Hepatocyte (in vitro differentiated cells): ENCODE data around the gene GJC1. TPM values are rescaled to one million over a fixed set of nuclear protein-coding genes. Genes with fewer than 3 reads are reported as not detected.
"Not testable (repeated sequence)": the region's sequence is repeated elsewhere in the genome, so short reads cannot be mapped to it uniquely, and the experiment has no call there.

Source experiments
- DNase-seq: peaks from one replicate; pipeline ENCODE4 v3.0.0-alpha.2; 2016; ENCODE audit warnings: low spot score
- H2AFZ ChIP-seq: fragments of 200-600 bp; sonication (generic); 2 replicates; pipeline ENCODE4 v1.6.0; 2016; ENCODE audit warnings: antibody characterized with exemption, mild to moderate bottlenecking
- H3K27ac ChIP-seq: fragments of 200-600 bp; sonication (generic); 2 replicates; pipeline ENCODE4 v1.5.1; 2016; ENCODE audit warnings: mild to moderate bottlenecking
- H3K27me3 ChIP-seq: fragments of 200-600 bp; sonication (generic); 2 replicates; pipeline ENCODE4 v1.6.1; 2016
- H3K36me3 ChIP-seq: fragments of 200-600 bp; sonication (generic); replicated peaks from 2 replicates; pipeline ENCODE4 v1.5.1; 2016; ENCODE audit warnings: low read depth; ENCODE audit not compliant: insufficient read depth
- H3K4me1 ChIP-seq: fragments of 200-600 bp; sonication (generic); 2 replicates; pipeline ENCODE4 v1.5.1; 2016; ENCODE audit warnings: mild to moderate bottlenecking, moderate library complexity; ENCODE audit not compliant: insufficient read depth
- H3K4me2 ChIP-seq: fragments of 200-600 bp; sonication (generic); 2 replicates; pipeline ENCODE4 v1.6.0; 2016
- H3K4me3 ChIP-seq: fragments of 200-600 bp; sonication (generic); 2 replicates; pipeline ENCODE4 v1.5.1; 2016; ENCODE audit warnings: mild to moderate bottlenecking
- H3K79me2 ChIP-seq: fragments of 200-600 bp; sonication (generic); 2 replicates; pipeline ENCODE4 v1.6.0; 2017; ENCODE audit warnings: mild to moderate bottlenecking
- H3K9me2 ChIP-seq: fragments of 200-600 bp; sonication (generic); replicated peaks from 2 replicates; pipeline ENCODE4 v1.6.0; 2017; ENCODE audit warnings: mild to moderate bottlenecking; ENCODE audit not compliant: insufficient read depth
- H3K9me3 ChIP-seq: fragments of 200-600 bp; sonication (generic); 2 replicates; pipeline ENCODE4 v1.5.1; 2016; ENCODE audit warnings: low read depth, mild to moderate bottlenecking
- H4K20me1 ChIP-seq: fragments of 200-600 bp; sonication (generic); 2 replicates; pipeline ENCODE4 v1.6.0; 2016; ENCODE audit warnings: mild to moderate bottlenecking; ENCODE audit not compliant: insufficient read depth, poor library complexity, severe bottlenecking
- EZH2 ChIP-seq: fragments of 200-600 bp; sonication (generic); IDR thresholded peaks from 2 replicates; pipeline ENCODE4 v1.6.1; 2016; ENCODE audit warnings: antibody characterized with exemption, mild to moderate bottlenecking, borderline replicate concordance
- EZH2phosphoT487 ChIP-seq: fragments of 200-600 bp; sonication (generic); IDR thresholded peaks from one replicate; pipeline ENCODE4 v1.6.1; 2018; ENCODE audit warnings: antibody characterized with exemption, mild to moderate bottlenecking, low read depth, moderate library complexity; ENCODE audit not compliant: unreplicated experiment, severe bottlenecking
- WGBS: methylation state at CpG from one replicate; pipeline ENCODE4 v1.1.6; 2016; ENCODE audit warnings: low lambda C conversion rate; ENCODE audit errors: missing lambda C conversion rate; 5-methylcytosine and 5-hydroxymethylcytosine counted together
- polyA plus RNA-seq: library from polyadenylated mRNA; unstranded; fragments of >200 nt; fragmentation: Nextera tagmentation; extraction: Ambion mirVana; gene quantifications from 2 replicates; pipeline ENCODE4 v1.2.1, GENCODE V29; 2016
- total RNA-seq: library from RNA; depleted of rRNA; stranded (reverse); fragments of >200 nt; gene quantifications from 2 replicates; pipeline ENCODE4 v1.2.3, GENCODE V29; 2014
- TF ChIP-seq, protein P1 (sequence below): fragments of 200-600 bp; sonication (generic); IDR thresholded peaks from 2 replicates; pipeline ENCODE4 v1.5.1; 2016; ENCODE audit warnings: antibody characterized with exemption, mild to moderate bottlenecking; ENCODE audit not compliant: poor library complexity

GJC1 gene
- total and polyA plus RNA-seq, 2 experiments from 2014 or later: 7.5 to 11.4 TPM

- H3K27me3 ChIP-seq: peaks cover 33% of the 10 kb centered on the region
- H3K4me1 ChIP-seq: peaks cover 4% of the 10 kb centered on the region
- WGBS: 13% methylated on average over 29 of the region's 74 CpGs
- no peaks in the 10 kb centered on the region for H3K9me3 ChIP-seq
- peak within 1 kb of the TSS; percentile 63 for H2AFZ ChIP-seq
- H3K4me2 ChIP-seq: peak within 1 kb of the TSS; percentile 98
- TF ChIP-seq, protein P1, sequence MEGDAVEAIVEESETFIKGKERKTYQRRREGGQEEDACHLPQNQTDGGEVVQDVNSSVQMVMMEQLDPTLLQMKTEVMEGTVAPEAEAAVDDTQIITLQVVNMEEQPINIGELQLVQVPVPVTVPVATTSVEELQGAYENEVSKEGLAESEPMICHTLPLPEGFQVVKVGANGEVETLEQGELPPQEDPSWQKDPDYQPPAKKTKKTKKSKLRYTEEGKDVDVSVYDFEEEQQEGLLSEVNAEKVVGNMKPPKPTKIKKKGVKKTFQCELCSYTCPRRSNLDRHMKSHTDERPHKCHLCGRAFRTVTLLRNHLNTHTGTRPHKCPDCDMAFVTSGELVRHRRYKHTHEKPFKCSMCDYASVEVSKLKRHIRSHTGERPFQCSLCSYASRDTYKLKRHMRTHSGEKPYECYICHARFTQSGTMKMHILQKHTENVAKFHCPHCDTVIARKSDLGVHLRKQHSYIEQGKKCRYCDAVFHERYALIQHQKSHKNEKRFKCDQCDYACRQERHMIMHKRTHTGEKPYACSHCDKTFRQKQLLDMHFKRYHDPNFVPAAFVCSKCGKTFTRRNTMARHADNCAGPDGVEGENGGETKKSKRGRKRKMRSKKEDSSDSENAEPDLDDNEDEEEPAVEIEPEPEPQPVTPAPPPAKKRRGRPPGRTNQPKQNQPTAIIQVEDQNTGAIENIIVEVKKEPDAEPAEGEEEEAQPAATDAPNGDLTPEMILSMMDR: no peak
- TF ChIP-seq EZH2 (no peak), EZH2phosphoT487 (no peak)
- H4K20me1 ChIP-seq: no peaks in the 10 kb centered on the region
- H3K9me2 ChIP-seq: no peaks in the 10 kb centered on the region
- H3K4me3 ChIP-seq: peak within 1 kb of the TSS; percentile 58
- no peaks in the 10 kb centered on the region for H3K79me2 ChIP-seq
- no peaks in the 10 kb centered on the region for H3K36me3 ChIP-seq
- DNase-seq: no peak
- H3K27ac ChIP-seq: no peak within 1 kb of the TSS
Measured at GRCh38 chr17:44758414-44759085, 71.5 kb downstream of the GJC1 start, which contains the start of gene ADAM11. Gene ADAM11 (plus strand): TSS chr17:44758988. CDS start chr17:44759200, 212 bp downstream.

DNA sequence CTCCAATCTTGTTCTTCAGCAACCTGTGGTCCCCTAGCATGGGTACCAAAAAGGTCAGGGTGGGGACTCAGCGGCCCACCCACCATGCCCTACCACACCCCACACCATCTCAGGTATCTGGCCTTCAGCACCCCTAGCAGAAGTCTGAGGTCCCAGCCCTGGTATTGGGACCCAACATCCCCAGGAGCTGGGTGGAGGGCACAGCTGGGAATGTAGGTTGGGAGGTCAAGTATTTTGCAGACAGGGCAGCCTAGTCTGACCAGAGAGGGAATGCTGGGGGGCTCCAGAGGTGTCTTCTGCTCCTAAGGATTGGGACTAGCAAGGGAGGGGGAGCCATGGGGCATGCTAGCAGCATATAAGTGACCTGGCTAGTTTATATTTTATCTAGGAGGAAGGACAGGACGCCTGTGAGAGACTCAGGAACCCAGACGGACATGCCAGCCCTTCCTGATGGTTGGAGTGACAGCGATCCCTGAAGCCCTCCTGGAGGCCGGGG lies 72.1 kb downstream of the GJC1 start:
- Histone ChIP-seq H2AFZ (peak overlapping the region; percentile 53), H4K20me1 (no peaks in the 10 kb centered on the region), H3K9me3 (no peaks in the 10 kb centered on the region), H3K4me1 (peaks cover 4% of the 10 kb centered on the region), H3K79me2 (no peaks in the 10 kb centered on the region), H3K4me2 (peak overlapping the region; percentile 98), H3K9me2 (no peaks in the 10 kb centered on the region), H3K36me3 (no peaks in the 10 kb centered on the region), H3K4me3 (no peak overlapping the region), H3K27me3 (peaks cover 33% of the 10 kb centered on the region), H3K27ac (no peak overlapping the region)
- DNase-seq: no peak
- WGBS: 61% methylated on average over 5 of the region's 5 CpGs
- TF ChIP-seq, protein P1: no peak
- no peak for TF ChIP-seq EZH2

- peaks cover 4% of the 10 kb centered on the region for H3K4me1 ChIP-seq
- no peaks in the 10 kb centered on the region for H4K20me1 ChIP-seq
- no peaks in the 10 kb centered on the region for H3K9me2 ChIP-seq
- H3K27ac ChIP-seq: no peak overlapping the region
- no peak overlapping the region for H3K4me3 ChIP-seq
- H2AFZ ChIP-seq: no peak overlapping the region
- TF ChIP-seq, protein P1: no peak
- TF ChIP-seq EZH2phosphoT487 (no peak), EZH2 (no peak)
- no peak overlapping the region for H3K4me2 ChIP-seq
- no peak for DNase-seq
- H3K36me3 ChIP-seq: no peaks in the 10 kb centered on the region
- peaks cover 33% of the 10 kb centered on the region for H3K27me3 ChIP-seq
- WGBS: 90% methylated on average over 10 of the region's 10 CpGs
- H3K79me2 ChIP-seq: no peaks in the 10 kb centered on the region
- no peaks in the 10 kb centered on the region for H3K9me3 ChIP-seq
Measured at GRCh38 chr17:44757045-44757917, 72.8 kb downstream of the GJC1 start.

GRCh38 chr17:44755180-44755579 lies 74.9 kb downstream of the GJC1 start:
- not testable (repeated sequence) for H3K27ac ChIP-seq, H3K9me3 ChIP-seq, DNase-seq, H3K79me2 ChIP-seq, H3K4me3 ChIP-seq, H3K4me2 ChIP-seq, H2AFZ ChIP-seq, H3K4me1 ChIP-seq, H4K20me1 ChIP-seq, H3K36me3 ChIP-seq, H3K9me2 ChIP-seq
- H3K27me3 ChIP-seq: peaks cover 28% of the 10 kb centered on the region
- 96% methylated on average over 4 of the region's 5 CpGs for WGBS
